Measurements from ENCODE around the gene KNCN. TPM values are rescaled to one million over a fixed set of nuclear protein-coding genes. Genes with fewer than 3 reads are reported as not detected.

The KNCN gene
- total and polyA plus RNA-seq, 10 donors: not detected

DNA sequence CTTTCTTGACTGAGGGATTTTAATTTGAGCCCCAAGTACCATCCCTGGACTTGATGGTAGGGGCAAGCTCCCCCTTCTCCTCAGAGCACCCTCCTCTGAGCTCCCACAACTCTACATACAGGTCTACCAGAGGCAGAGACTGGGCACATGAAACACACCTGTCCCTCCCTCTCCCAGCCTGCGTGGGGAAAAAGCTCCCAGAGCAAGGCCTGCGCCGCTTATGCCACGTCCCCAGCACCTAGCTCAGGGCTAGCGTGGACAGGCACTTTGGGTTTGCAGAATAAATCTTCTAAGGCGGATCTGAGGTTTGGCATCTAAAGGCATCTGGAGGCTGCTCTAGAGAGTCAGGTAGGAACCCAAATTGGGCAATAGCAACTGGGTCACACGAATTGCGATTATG lies 7.5 kb upstream of the KNCN start:
- no peaks in the 10 kb centered on the region for H3K27me3 ChIP-seq (replicated peaks in 1 of 7)
- H3K4me1 ChIP-seq: peaks cover 0 to 2% (median 0%) of the 10 kb centered on the region in 6 donors
- 86 to 95% (median 94%) methylated on average over 8 of the region's 8 CpGs for WGBS, 5 donors
- peak; percentile 33 for DNase-seq
- no peak for TF ChIP-seq POLR2AphosphoS5 (IDR thresholded peaks at IDR 0.05)
- TF ChIP-seq, protein P1, sequence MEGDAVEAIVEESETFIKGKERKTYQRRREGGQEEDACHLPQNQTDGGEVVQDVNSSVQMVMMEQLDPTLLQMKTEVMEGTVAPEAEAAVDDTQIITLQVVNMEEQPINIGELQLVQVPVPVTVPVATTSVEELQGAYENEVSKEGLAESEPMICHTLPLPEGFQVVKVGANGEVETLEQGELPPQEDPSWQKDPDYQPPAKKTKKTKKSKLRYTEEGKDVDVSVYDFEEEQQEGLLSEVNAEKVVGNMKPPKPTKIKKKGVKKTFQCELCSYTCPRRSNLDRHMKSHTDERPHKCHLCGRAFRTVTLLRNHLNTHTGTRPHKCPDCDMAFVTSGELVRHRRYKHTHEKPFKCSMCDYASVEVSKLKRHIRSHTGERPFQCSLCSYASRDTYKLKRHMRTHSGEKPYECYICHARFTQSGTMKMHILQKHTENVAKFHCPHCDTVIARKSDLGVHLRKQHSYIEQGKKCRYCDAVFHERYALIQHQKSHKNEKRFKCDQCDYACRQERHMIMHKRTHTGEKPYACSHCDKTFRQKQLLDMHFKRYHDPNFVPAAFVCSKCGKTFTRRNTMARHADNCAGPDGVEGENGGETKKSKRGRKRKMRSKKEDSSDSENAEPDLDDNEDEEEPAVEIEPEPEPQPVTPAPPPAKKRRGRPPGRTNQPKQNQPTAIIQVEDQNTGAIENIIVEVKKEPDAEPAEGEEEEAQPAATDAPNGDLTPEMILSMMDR (IDR thresholded peaks at IDR 0.05 in 8 of 11, conservative IDR thresholded peaks at IDR 0.05 in 3 of 11): no peak
- H3K4me3 ChIP-seq: no peak overlapping the region
- intact Hi-C loops (cut with DNase I; ENCODE audit: low total_unique reads): no loop called here
- no peaks in the 10 kb centered on the region for H3K9me3 ChIP-seq
- peaks cover 2 to 70% (median 48%) of the 10 kb centered on the region in 6 donors for H3K36me3 ChIP-seq
- no peak overlapping the region for H3K27ac ChIP-seq

DNA sequence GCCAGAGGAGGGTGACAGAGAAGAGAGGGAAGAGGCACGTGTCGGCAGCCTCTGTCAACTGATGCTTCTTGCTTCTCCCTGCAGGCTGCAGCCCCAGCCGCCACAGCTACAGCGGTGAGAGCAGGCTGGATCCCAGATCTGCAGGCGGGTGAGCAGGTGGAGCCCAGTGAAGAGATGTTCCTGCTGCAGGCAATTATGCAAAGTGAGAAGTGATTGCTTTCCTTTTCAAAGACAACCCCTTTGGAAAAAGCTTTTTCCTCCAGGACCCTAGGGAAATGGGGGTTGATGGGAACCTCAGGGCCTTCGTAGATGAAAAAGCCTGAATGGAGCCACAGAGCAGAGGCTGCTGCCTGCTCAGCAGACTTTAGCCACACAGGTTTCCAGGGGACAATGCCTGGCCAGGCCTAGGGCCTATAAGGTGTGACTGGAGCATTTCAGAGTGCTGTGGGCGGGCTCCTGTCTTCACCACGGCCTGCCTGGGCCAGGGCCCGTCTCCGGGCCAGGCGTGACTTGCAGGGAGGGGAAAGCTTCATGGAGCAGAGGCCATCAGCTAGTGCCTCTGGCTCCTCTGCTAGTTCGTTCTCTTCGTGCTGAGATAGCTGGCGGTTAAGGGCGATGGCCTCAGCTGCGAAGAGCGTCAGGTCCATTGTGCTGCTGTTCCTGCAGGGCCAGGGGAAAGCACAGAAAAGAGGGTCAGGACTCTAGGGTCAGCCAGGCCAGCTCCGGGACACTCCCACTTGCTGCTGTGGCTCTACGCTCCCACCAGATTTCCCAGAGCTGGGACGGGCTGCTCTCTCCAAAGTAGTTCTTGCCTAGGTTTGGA lies 6.9 kb upstream of the KNCN start:
- TF ChIP-seq, protein P1 (IDR thresholded peaks at IDR 0.05 in 8 of 11, conservative IDR thresholded peaks at IDR 0.05 in 3 of 11): no peak
- TF ChIP-seq POLR2AphosphoS5 (IDR thresholded peaks at IDR 0.05): no peak
- no peak for TF ChIP-seq POLR2A (IDR thresholded peaks at IDR 0.05)
- no peaks in the 10 kb centered on the region for H3K9me3 ChIP-seq
- no peaks in the 10 kb centered on the region for H3K27me3 ChIP-seq (replicated peaks in 1 of 7)
- DNase-seq: peak; percentile 64
- H3K27ac ChIP-seq: no peak overlapping the region
- intact Hi-C loops (cut with DNase I; ENCODE audit: low total_unique reads): no loop called here
- 85 to 90% (median 88%) methylated on average over 17 to 20 of the region's 20 CpGs for WGBS, 5 donors
- no peak overlapping the region for H3K4me3 ChIP-seq
- peaks cover 2 to 64% (median 46%) of the 10 kb centered on the region in 6 donors for H3K36me3 ChIP-seq
- H3K4me1 ChIP-seq: peaks cover 0 to 2% (median 0%) of the 10 kb centered on the region in 6 donors

DNA sequence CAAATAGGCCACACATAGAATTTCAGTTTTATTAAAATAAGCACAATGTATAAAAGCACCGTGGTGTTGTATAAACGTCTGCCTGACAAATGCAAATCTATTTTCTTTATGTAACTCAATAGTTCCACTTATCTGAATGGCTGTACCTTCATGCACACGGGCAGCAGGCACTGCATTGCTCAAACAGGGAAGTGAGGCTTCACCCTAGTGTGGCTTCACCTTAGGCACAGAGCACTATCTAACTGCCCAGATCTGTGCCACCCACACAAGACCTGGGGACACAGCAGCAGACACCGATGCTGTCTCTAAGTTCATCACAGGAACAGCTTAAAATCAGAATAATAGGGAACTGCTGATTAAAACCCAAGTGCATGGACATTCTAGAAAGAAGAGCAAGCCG lies 6.0 kb upstream of the KNCN start:
- H3K27me3 ChIP-seq (replicated peaks in 1 of 7): peaks cover 0 to 2% (median 0%) of the 10 kb centered on the region in 7 donors
- H3K27ac ChIP-seq: peak overlapping the region in 1 of 8 donors; percentile 9
- TF ChIP-seq, protein P1 (IDR thresholded peaks at IDR 0.05 in 8 of 11, conservative IDR thresholded peaks at IDR 0.05 in 3 of 11): no peak
- TF ChIP-seq POLR2AphosphoS5 (IDR thresholded peaks at IDR 0.05) (no peak), POLR2A (IDR thresholded peaks at IDR 0.05) (no peak)
- DNase-seq: no peak
- intact Hi-C loops (cut with DNase I; ENCODE audit: low total_unique reads): no loop called here
- H3K36me3 ChIP-seq: peaks cover 2 to 54% (median 38%) of the 10 kb centered on the region in 6 donors
- no peak overlapping the region for H3K4me3 ChIP-seq
- WGBS, 5 donors: 67 to 83% (median 71%) methylated on average over 5 of the region's 5 CpGs
- H3K4me1 ChIP-seq: peaks cover 0 to 2% (median 0%) of the 10 kb centered on the region in 6 donors
- H3K9me3 ChIP-seq: no peaks in the 10 kb centered on the region

DNA sequence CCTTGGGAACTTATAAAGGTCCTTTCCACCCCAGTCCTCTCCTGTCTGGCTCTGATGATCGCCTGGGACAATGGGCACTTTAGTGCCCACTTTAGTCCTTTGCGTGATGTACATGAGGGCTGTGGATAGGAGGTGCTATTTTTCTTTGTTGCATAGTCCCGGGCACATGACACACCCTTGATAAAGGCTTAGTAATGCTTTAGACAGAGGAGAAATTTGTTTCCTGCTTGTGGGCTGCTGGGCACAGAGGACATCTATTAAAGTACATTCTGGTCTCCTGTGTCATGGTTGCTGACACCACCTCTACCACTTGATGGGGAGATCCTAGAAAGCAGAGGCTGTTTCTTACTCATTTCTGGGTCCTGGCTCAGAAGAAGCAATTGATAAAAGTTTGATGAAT lies 5.4 kb upstream of the KNCN start:
- H3K4me3 ChIP-seq: no peak overlapping the region
- 69 to 83% (median 76%) methylated on average over 3 of the region's 3 CpGs for WGBS, 5 donors
- peaks cover 2 to 49% (median 33%) of the 10 kb centered on the region in 6 donors for H3K36me3 ChIP-seq
- intact Hi-C loops (cut with DNase I; ENCODE audit: low total_unique reads): no loop called here
- peaks cover 0 to 4% (median 0%) of the 10 kb centered on the region in 7 donors for H3K27me3 ChIP-seq (replicated peaks in 1 of 7)
- H3K27ac ChIP-seq: no peak overlapping the region
- no peak for DNase-seq
- peaks cover 0 to 2% (median 0%) of the 10 kb centered on the region in 6 donors for H3K4me1 ChIP-seq
- TF ChIP-seq, protein P1 (IDR thresholded peaks at IDR 0.05 in 8 of 11, conservative IDR thresholded peaks at IDR 0.05 in 3 of 11): no peak
- no peak for TF ChIP-seq POLR2AphosphoS5 (IDR thresholded peaks at IDR 0.05)
- no peak for TF ChIP-seq POLR2A (IDR thresholded peaks at IDR 0.05)
- no peaks in the 10 kb centered on the region for H3K9me3 ChIP-seq

Measured in spleen (tissue), 11 donors.